ENCODE results near the gene SMIM43. TPM values are rescaled to one million over a fixed set of nuclear protein-coding genes. Genes with fewer than 3 reads are reported as not detected.

Gene SMIM43
- total RNA-seq, 1 experiment from 2014 or later = 0.33 TPM

DNA sequence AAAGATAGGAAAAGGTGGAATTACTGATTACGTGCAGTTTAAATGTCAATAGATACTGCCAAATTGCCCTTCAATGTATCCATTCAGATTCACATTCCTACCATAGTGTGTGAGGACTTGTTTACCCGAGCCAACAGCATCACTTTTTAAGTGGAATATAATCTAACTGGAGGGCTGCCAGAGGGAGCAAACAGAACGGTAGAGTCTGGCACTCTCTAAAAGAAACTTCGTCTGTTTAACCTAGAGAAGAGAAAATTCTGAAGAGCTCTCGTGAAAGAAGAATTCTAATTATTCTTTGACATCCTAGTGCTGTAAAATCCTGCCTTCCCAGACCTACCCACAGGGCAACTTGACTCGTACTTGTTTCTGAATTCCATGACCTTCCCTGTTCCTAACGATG lies 23.2 kb downstream of the SMIM43 start (continued):
- TF ChIP-seq, protein P1, sequence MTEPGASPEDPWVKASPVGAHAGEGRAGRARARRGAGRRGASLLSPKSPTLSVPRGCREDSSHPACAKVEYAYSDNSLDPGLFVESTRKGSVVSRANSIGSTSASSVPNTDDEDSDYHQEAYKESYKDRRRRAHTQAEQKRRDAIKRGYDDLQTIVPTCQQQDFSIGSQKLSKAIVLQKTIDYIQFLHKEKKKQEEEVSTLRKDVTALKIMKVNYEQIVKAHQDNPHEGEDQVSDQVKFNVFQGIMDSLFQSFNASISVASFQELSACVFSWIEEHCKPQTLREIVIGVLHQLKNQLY (CRISPR knock-in tag; IDR thresholded peaks at IDR 0.05) = no peak
- TF ChIP-seq MXD4 (CRISPR knock-in tag; IDR thresholded peaks at IDR 0.05; ENCODE audit: borderline replicate concordance) = no peak
- TF ChIP-seq ZNF423 (CRISPR knock-in tag; IDR thresholded peaks at IDR 0.05) = no peak
- TF ChIP-seq ZNF317 (CRISPR knock-in tag; IDR thresholded peaks at IDR 0.05; ENCODE audit: borderline replicate concordance, low read depth) = no peak
- TF ChIP-seq GRHL2 (CRISPR knock-in tag; IDR thresholded peaks at IDR 0.05; ENCODE audit: insufficient replicate concordance, severe bottlenecking) = no peak

DNA sequence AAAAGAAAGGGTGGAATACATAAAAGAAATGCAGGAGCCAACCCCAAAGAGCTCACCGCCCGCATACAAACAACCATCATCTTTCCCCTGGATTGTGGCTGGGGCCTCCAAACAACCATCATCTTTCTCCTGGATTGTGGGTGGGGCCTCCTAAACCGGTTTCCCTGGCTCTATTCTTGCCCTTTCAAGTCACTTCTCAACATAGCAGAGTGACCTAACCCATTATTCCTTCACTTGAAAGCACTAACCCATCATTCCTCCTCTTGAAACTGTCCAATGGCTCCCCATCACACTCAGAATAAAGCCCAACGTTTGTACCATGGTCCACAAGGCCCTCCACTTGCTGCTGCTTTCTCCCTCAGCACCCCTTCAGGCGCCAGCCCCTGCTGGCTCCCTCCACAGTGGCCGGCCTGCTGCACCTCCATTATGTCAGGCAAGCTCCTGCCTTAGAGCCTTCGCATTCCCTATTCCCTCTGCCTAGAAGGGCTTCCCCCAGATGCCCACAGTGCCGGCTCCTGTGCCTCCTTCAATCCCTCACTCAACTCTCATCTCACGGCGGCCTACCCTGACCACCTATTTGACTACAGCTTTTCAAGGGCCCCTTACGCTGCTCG lies 24.1 kb downstream of the SMIM43 start:
- POLR2A ChIA-PET = no interaction called here

DNA sequence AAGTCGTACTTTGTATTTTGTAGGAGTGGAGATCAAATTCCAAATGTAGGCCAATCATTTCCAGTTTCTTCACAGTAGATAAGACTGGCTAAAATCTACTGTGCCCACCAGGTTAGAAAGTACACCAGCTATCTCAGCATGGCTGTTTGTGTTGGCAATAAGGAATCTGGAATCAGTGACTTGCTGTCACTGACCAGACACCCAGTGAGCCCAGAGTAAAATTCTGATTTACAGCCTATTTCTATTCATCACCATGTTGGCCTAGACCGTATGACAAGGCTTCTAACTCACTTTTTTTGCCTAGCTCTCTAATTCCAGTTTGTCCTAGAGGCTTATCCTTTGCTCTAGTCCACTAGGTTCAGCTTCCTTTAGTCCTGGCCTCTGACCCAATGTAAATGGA lies 25.4 kb downstream of the SMIM43 start:
- ChIA-PET POLR2A (no interaction called here), CTCF (no interaction called here)
- peaks cover 47% of the 10 kb centered on the region for H3K27me3 Mint-ChIP-seq (ENCODE audit: low read depth)
- H3K4me3 Mint-ChIP-seq = no peak overlapping the region
- no peak for DNase-seq (ENCODE audit: low spot score)
- H3K9me3 Mint-ChIP-seq = no peaks in the 10 kb centered on the region
- H3K36me3 Mint-ChIP-seq = no peaks in the 10 kb centered on the region
- H3K27ac Mint-ChIP-seq = no peak overlapping the region
- no peak for ATAC-seq
- peaks cover 21% of the 10 kb centered on the region for H3K4me1 Mint-ChIP-seq
- TF ChIP-seq HMGA2 (CRISPR knock-in tag; IDR thresholded peaks at IDR 0.05) (no peak), TEAD4 (CRISPR knock-in tag; IDR thresholded peaks at IDR 0.05) (no peak), CREB1 (CRISPR knock-in tag; IDR thresholded peaks at IDR 0.05) (no peak), ZBTB21 (CRISPR knock-in tag; IDR thresholded peaks at IDR 0.05; ENCODE audit: borderline replicate concordance) (no peak)
- TF ChIP-seq, protein P2, sequence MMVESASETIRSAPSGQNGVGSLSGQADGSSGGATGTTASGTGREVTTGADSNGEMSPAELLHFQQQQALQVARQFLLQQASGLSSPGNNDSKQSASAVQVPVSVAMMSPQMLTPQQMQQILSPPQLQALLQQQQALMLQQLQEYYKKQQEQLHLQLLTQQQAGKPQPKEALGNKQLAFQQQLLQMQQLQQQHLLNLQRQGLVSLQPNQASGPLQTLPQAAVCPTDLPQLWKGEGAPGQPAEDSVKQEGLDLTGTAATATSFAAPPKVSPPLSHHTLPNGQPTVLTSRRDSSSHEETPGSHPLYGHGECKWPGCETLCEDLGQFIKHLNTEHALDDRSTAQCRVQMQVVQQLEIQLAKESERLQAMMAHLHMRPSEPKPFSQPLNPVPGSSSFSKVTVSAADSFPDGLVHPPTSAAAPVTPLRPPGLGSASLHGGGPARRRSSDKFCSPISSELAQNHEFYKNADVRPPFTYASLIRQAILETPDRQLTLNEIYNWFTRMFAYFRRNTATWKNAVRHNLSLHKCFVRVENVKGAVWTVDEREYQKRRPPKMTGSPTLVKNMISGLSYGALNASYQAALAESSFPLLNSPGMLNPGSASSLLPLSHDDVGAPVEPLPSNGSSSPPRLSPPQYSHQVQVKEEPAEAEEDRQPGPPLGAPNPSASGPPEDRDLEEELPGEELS (CRISPR knock-in tag; IDR thresholded peaks at IDR 0.05) = no peak
- TF ChIP-seq, protein P3, sequence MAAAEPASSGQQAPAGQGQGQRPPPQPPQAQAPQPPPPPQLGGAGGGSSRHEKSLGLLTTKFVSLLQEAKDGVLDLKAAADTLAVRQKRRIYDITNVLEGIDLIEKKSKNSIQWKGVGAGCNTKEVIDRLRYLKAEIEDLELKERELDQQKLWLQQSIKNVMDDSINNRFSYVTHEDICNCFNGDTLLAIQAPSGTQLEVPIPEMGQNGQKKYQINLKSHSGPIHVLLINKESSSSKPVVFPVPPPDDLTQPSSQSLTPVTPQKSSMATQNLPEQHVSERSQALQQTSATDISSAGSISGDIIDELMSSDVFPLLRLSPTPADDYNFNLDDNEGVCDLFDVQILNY (CRISPR knock-in tag; IDR thresholded peaks at IDR 0.05) = no peak

More for the DNA sequence above, 24.1 kb downstream of the SMIM43 start:
- DNase-seq (ENCODE audit: low spot score) = peak; percentile 28
- Mint-ChIP-seq H3K4me3 (no peak overlapping the region), H3K4me1 (peaks cover 21% of the 10 kb centered on the region), H3K9me3 (no peaks in the 10 kb centered on the region), H3K27ac (no peak overlapping the region), H3K36me3 (no peaks in the 10 kb centered on the region), H3K27me3 (ENCODE audit: low read depth) (peaks cover 55% of the 10 kb centered on the region)
- TF ChIP-seq MYBL2 (CRISPR knock-in tag; IDR thresholded peaks at IDR 0.05) (no peak), ZNF423 (CRISPR knock-in tag; IDR thresholded peaks at IDR 0.05) (peak; percentile 13; the same call in 1 of the 2 replicates), JUN (CRISPR knock-in tag; IDR thresholded peaks at IDR 0.05) (no peak)
- TF ChIP-seq, protein P4, sequence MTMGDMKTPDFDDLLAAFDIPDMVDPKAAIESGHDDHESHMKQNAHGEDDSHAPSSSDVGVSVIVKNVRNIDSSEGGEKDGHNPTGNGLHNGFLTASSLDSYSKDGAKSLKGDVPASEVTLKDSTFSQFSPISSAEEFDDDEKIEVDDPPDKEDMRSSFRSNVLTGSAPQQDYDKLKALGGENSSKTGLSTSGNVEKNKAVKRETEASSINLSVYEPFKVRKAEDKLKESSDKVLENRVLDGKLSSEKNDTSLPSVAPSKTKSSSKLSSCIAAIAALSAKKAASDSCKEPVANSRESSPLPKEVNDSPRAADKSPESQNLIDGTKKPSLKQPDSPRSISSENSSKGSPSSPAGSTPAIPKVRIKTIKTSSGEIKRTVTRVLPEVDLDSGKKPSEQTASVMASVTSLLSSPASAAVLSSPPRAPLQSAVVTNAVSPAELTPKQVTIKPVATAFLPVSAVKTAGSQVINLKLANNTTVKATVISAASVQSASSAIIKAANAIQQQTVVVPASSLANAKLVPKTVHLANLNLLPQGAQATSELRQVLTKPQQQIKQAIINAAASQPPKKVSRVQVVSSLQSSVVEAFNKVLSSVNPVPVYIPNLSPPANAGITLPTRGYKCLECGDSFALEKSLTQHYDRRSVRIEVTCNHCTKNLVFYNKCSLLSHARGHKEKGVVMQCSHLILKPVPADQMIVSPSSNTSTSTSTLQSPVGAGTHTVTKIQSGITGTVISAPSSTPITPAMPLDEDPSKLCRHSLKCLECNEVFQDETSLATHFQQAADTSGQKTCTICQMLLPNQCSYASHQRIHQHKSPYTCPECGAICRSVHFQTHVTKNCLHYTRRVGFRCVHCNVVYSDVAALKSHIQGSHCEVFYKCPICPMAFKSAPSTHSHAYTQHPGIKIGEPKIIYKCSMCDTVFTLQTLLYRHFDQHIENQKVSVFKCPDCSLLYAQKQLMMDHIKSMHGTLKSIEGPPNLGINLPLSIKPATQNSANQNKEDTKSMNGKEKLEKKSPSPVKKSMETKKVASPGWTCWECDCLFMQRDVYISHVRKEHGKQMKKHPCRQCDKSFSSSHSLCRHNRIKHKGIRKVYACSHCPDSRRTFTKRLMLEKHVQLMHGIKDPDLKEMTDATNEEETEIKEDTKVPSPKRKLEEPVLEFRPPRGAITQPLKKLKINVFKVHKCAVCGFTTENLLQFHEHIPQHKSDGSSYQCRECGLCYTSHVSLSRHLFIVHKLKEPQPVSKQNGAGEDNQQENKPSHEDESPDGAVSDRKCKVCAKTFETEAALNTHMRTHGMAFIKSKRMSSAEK (CRISPR knock-in tag; IDR thresholded peaks at IDR 0.05; ENCODE audit: borderline replicate concordance) = no peak
- CTCF ChIA-PET = interaction anchor here (1.0 kb wide), 1 partner anchor 44 kb away, joined by 3 read pairs; the partner anchor contains the start of gene ANXA5
- peak; percentile 86 for ATAC-seq
